Rectal smooth muscle tissue (tissue), 1 donor: ENCODE results near the gene DHFR2.
"Not testable (repeated sequence)": the region's sequence is repeated elsewhere in the genome, so short reads cannot be mapped to it uniquely, and the experiment has no call there.

Experiments
- H3K27ac ChIP-seq: one replicate; pipeline ENCODE4 v1.7.0; 2013; ENCODE audit warnings: low read depth, low read length, inconsistent platforms
- H3K27me3 ChIP-seq: one replicate; pipeline ENCODE4 v1.7.0; 2013; ENCODE audit warnings: low read length; ENCODE audit not compliant: control insufficient read depth, insufficient read depth
- H3K36me3 ChIP-seq: one replicate; pipeline ENCODE4 v1.7.0; 2013; ENCODE audit warnings: low read length; ENCODE audit not compliant: control insufficient read depth, insufficient read depth
- H3K4me1 ChIP-seq: one replicate; pipeline ENCODE4 v1.7.0; 2013; ENCODE audit warnings: low read length; ENCODE audit not compliant: control insufficient read depth, insufficient read depth
- H3K4me3 ChIP-seq: one replicate; pipeline ENCODE4 v1.7.0; 2013; ENCODE audit warnings: low read length
- H3K9ac ChIP-seq: one replicate; pipeline ENCODE4 v1.7.0; 2013; ENCODE audit warnings: low read length

The DHFR2 gene

GRCh38 chr3:94081884-94082283, 19.2 kb upstream of the DHFR2 start:
- Histone ChIP-seq H3K4me3 (no peak overlapping the region), H3K36me3 (no peaks in the 10 kb centered on the region), H3K9ac (no peak overlapping the region), H3K27ac (no peak overlapping the region), H3K27me3 (no peaks in the 10 kb centered on the region), H3K4me1 (no peaks in the 10 kb centered on the region)

- not testable (repeated sequence) for H3K9ac ChIP-seq, H3K4me1 ChIP-seq
Measured at GRCh38 chr3:94080552-94080951, 17.8 kb upstream of the DHFR2 start.

GRCh38 chr3:94076055-94076454, 13.3 kb upstream of the DHFR2 start:
- no peaks in the 10 kb centered on the region for H3K27me3 ChIP-seq
- peaks cover 12% of the 10 kb centered on the region for H3K36me3 ChIP-seq
- no peak overlapping the region for H3K9ac ChIP-seq
- H3K27ac ChIP-seq: no peak overlapping the region
- no peak overlapping the region for H3K4me3 ChIP-seq
- no peaks in the 10 kb centered on the region for H3K4me1 ChIP-seq

More at GRCh38 chr3:94080552-94080951, 17.8 kb upstream of the DHFR2 start:
- not testable (repeated sequence) for H3K36me3 ChIP-seq, H3K4me3 ChIP-seq, H3K27me3 ChIP-seq, H3K27ac ChIP-seq

GRCh38 chr3:94071713-94072284, 9.1 kb upstream of the DHFR2 start:
- H3K27me3 ChIP-seq: no peaks in the 10 kb centered on the region
- H3K4me3 ChIP-seq: no peak overlapping the region
- H3K36me3 ChIP-seq: peaks cover 12% of the 10 kb centered on the region
- H3K27ac ChIP-seq: no peak overlapping the region
- H3K4me1 ChIP-seq: no peaks in the 10 kb centered on the region
- H3K9ac ChIP-seq: no peak overlapping the region

- H3K9ac ChIP-seq: no peak overlapping the region
- H3K4me3 ChIP-seq: no peak overlapping the region
- H3K36me3 ChIP-seq: peaks cover 8% of the 10 kb centered on the region
- no peaks in the 10 kb centered on the region for H3K27me3 ChIP-seq
- no peak overlapping the region for H3K27ac ChIP-seq
- no peaks in the 10 kb centered on the region for H3K4me1 ChIP-seq
Measured at GRCh38 chr3:94070341-94070911, 7.7 kb upstream of the DHFR2 start.

DNA sequence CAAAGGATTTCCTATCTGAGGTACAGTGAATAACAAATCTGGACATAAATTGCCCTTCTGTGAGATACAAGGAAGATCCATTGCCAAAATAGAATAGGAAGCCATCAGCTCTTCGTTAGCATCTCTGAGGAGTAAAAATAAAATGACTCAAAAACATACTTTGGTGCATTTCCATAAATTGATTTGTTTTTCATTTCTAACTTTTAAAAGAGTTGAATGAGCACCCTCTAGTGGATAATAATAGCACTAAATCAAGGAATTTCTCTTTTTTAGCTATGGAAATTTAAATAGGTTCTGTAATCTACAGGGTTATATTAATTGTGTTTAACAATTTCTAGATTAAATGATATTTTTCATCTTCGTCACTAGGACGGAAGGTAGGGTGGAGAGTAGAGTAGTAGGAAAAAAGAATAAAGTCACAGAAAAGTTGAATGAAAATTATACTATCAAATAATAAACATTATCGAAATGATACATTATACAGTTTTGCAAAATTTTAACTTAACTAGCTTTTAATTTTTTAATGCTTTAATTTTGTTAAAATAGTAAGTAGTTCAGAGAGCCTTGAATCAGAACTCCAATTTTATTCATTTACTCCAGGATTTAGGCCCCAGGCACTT, 6.6 kb upstream of the DHFR2 start:
- Histone ChIP-seq H3K27ac (no peak overlapping the region), H3K4me3 (no peak overlapping the region), H3K36me3 (peaks cover 8% of the 10 kb centered on the region), H3K4me1 (no peaks in the 10 kb centered on the region), H3K27me3 (no peaks in the 10 kb centered on the region), H3K9ac (no peak overlapping the region)

DNA sequence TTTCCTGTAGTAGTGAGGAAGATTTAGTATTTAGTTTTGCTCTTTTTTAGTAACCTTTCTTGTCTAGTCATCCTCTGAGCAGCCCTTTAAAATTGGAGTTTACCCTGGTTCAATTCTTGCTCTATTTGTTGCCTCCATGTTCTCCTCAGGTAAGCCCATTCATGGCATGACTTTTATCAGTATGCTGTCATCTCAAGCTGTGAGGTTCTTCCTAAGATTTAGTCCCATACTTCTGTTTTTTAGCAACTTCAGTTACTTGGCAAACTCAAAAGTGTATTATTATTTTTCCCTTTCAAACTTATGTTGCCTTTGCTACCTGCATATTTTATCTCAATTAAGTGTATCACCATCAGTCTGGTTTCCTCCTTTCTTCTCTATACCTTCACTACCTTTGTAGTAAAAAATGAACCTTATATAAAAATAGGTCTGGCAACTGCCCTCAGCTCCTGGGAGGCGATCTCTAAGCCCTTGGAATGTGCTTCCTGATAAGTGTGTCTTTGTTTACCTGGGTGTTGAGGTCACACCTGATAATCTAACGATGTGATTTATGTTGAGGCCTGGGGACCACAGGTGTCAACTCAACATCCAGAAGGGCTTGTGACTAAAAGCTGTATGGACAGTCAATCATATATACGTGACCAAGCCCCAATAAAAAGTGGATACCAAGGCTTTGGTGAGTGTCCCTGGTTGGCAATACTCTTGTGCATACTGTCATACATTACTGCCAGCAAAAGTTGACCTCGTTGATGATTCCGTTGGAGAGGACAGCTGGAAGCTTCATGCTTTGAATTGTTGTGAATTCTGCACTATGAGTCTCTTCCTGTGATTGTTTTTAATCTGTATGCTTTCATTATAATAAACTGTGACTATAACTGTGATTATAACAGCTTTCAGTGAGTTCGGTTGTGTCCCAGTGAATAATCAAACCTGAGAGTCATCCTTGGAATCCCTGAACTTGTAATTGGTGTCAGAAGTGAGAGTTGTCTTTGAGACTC, 4.1 kb upstream of the DHFR2 start:
- H3K4me1 ChIP-seq: peaks cover 3% of the 10 kb centered on the region
- no peak overlapping the region for H3K4me3 ChIP-seq
- no peak overlapping the region for H3K9ac ChIP-seq
- peaks cover 3% of the 10 kb centered on the region for H3K36me3 ChIP-seq
- H3K27me3 ChIP-seq: no peaks in the 10 kb centered on the region
- no peak overlapping the region for H3K27ac ChIP-seq

DNA sequence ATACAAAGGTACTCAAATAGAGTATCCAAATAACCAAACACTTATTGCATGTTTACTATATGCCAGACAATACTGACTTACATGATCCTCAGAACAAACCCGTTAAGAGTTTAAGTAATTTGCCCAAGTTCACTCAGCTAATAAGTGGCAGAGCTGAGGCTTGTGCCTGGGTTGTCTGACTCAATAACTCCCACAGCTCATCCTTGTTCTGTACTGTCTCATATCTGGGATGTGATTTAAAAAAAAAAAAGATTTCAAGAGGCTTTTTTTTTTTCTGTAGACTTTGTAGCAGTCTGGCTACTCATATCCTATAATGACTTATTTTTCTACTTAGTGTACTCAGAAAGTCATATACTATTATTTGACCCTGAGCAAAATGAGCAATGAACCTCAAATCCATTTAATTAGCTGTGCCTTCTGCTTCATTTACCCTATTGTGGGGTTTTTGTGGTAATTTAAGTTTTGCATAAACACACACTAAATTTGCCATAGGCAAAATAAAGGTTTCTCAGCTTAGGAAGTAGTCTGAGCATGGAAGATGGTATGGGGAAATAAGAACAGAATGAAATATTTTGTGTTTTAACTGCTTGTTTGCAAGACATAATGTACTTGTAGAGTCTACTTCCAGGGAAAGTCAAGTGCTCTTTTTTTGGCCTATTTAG, 3.2 kb upstream of the DHFR2 start:
- Histone ChIP-seq H3K4me1 (peaks cover 3% of the 10 kb centered on the region), H3K36me3 (no peaks in the 10 kb centered on the region), H3K27ac (no peak overlapping the region), H3K27me3 (no peaks in the 10 kb centered on the region), H3K4me3 (no peak overlapping the region), H3K9ac (no peak overlapping the region)

GRCh38 chr3:94065122-94065521, 2.4 kb upstream of the DHFR2 start:
- Histone ChIP-seq H3K4me3 (no peak overlapping the region), H3K4me1 (peaks cover 3% of the 10 kb centered on the region), H3K27me3 (no peaks in the 10 kb centered on the region), H3K27ac (no peak overlapping the region), H3K36me3 (no peaks in the 10 kb centered on the region), H3K9ac (no peak overlapping the region)

DNA sequence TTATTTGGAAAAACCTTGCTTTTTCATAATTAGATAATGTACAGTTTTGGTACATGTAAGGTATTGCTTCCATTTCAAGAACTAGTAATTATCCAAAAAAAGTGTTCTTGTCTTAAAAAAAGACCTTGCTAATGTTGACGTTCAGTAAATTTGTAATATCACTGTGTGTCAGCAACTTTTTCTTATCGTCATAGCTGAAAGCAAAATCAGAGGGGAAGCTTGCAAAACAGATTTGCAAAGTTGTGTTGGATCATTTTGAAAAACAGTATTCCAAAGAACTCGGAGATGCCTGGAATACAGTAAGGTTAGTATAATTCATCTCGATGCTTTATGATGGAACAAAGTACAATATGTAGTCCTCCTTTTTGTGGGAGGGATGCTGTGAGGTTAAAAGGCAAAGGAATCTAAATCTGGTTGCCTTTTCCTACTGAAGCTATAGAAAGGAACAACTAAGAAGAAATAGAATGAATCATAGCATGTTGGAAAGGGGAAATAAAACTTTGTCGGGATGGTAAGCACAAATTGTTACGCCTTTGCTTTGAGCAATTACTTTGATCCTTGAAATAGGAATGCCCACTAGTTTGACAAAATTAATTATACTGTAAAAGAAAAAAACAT, 1.6 kb upstream of the DHFR2 start:
- no peak overlapping the region for H3K4me3 ChIP-seq
- H3K27me3 ChIP-seq: no peaks in the 10 kb centered on the region
- H3K9ac ChIP-seq: no peak overlapping the region
- peaks cover 3% of the 10 kb centered on the region for H3K4me1 ChIP-seq
- no peak overlapping the region for H3K27ac ChIP-seq
- no peaks in the 10 kb centered on the region for H3K36me3 ChIP-seq

GRCh38 chr3:94063496-94064119, 892 bp upstream of the DHFR2 start:
- Histone ChIP-seq H3K27me3 (no peaks in the 10 kb centered on the region), H3K9ac (peak overlapping the region; percentile 76), H3K4me1 (peaks cover 3% of the 10 kb centered on the region), H3K36me3 (no peaks in the 10 kb centered on the region), H3K4me3 (peak overlapping the region; percentile 93), H3K27ac (peak overlapping the region; percentile 97)
